Left ventricle myocardium inferior (tissue), 1 donor: ENCODE measurements around the gene PLB1. TPM values are rescaled to one million over a fixed set of nuclear protein-coding genes. Genes with fewer than 3 reads are reported as not detected.

Experiments used
- DNase-seq: peaks from one replicate; pipeline ENCODE4 v3.0.0-alpha.2; 2020
- H3K27ac ChIP-seq: fragments of 200-600 bp; replicated peaks from 2 replicates; pipeline ENCODE4 v1.8.0; 2021
- H3K27me3 ChIP-seq: fragments of 200-600 bp; 2 replicates; pipeline ENCODE4 v1.8.0; 2021; ENCODE audit warnings: low read depth
- H3K36me3 ChIP-seq: fragments of 200-600 bp; 2 replicates; pipeline ENCODE4 v1.8.0; 2021
- H3K4me1 ChIP-seq: fragments of 200-600 bp; 2 replicates; pipeline ENCODE4 v1.8.0; 2021
- H3K4me3 ChIP-seq: fragments of 200-600 bp; 2 replicates; pipeline ENCODE4 v1.8.0; 2021; ENCODE audit warnings: mild to moderate bottlenecking, moderate library complexity
- H3K9me3 ChIP-seq: fragments of 200-600 bp; replicated peaks from 2 replicates; pipeline ENCODE4 v1.8.0; 2021
- intact Hi-C: fragments of 100-400 bp; cut with micrococcal nuclease; formaldehyde crosslinking; loops from one replicate; pipeline ENCODE4 v1.11.0; 2022
- total RNA-seq: library from RNA; stranded (reverse); fragmentation: NEBNext Ultra II Directional; extraction: Animal tissue kit (Norgen Biotek cat#: 25700); gene quantifications from one replicate; pipeline ENCODE4 v1.2.1, GENCODE V29; 2021
- TF ChIP-seq, protein P1 (sequence below): fragments of 200-600 bp; IDR thresholded peaks from 2 replicates; pipeline ENCODE4 v1.8.0; 2021; ENCODE audit warnings: antibody characterized with exemption, mild to moderate bottlenecking, borderline replicate concordance
- donor health status: DM: no; HTN: yes; CAD: no; lungs with severe emphysema.

Gene PLB1
- total RNA-seq, 1 donor from 2014 or later, result 2.4 TPM

DNA sequence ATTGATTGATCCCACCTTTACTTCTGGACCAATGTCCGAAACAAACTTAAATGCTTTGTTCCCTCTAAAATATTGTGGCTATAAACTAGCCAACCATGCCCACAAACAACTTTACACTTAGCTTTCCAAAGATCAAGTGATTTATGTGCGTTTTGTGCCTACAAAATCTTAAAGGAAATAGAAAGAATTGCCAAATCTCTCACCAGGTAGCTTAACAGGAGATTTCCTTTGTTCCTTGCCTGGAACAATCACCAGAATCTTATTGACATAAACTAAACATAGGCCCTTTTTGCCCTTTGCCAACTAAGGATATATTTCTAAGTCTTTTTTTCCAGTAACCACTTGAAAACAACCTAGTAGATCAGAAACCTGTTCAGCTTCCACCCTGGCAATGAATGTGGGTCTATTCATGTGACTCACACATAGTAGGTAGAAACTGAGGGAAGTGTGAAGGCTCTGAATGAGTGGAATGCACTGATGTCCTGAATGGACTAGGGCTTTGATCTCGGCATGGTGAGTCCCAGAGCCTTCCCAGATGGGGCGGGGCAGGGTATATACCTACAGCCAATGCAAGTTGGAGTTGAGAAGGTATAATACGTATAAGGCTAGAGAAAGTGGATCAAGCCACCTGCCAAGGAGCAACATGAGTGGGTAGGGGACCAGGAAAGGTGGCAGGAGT lies 161.2 kb downstream of the PLB1 start:
- no peaks in the 10 kb centered on the region for H3K27me3 ChIP-seq
- H3K27ac ChIP-seq, result no peak overlapping the region
- H3K4me1 ChIP-seq, result peaks cover 43% of the 10 kb centered on the region
- no peaks in the 10 kb centered on the region for H3K36me3 ChIP-seq
- no peak for DNase-seq
- TF ChIP-seq, protein P1, sequence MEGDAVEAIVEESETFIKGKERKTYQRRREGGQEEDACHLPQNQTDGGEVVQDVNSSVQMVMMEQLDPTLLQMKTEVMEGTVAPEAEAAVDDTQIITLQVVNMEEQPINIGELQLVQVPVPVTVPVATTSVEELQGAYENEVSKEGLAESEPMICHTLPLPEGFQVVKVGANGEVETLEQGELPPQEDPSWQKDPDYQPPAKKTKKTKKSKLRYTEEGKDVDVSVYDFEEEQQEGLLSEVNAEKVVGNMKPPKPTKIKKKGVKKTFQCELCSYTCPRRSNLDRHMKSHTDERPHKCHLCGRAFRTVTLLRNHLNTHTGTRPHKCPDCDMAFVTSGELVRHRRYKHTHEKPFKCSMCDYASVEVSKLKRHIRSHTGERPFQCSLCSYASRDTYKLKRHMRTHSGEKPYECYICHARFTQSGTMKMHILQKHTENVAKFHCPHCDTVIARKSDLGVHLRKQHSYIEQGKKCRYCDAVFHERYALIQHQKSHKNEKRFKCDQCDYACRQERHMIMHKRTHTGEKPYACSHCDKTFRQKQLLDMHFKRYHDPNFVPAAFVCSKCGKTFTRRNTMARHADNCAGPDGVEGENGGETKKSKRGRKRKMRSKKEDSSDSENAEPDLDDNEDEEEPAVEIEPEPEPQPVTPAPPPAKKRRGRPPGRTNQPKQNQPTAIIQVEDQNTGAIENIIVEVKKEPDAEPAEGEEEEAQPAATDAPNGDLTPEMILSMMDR, result no peak
- intact Hi-C loops, result no loop called here
- no peak overlapping the region for H3K4me3 ChIP-seq
- H3K9me3 ChIP-seq, result no peaks in the 10 kb centered on the region

- Histone ChIP-seq H3K9me3 (no peaks in the 10 kb centered on the region), H3K27ac (peak overlapping the region; percentile 53), H3K27me3 (no peaks in the 10 kb centered on the region), H3K4me1 (peaks cover 53% of the 10 kb centered on the region), H3K4me3 (no peak overlapping the region), H3K36me3 (no peaks in the 10 kb centered on the region)
- intact Hi-C loops, result no loop called here
- TF ChIP-seq, protein P1, result no peak
- DNase-seq, result no peak
Measured at GRCh38 chr2:28658369-28658768, 162.5 kb downstream of the PLB1 start.

DNA sequence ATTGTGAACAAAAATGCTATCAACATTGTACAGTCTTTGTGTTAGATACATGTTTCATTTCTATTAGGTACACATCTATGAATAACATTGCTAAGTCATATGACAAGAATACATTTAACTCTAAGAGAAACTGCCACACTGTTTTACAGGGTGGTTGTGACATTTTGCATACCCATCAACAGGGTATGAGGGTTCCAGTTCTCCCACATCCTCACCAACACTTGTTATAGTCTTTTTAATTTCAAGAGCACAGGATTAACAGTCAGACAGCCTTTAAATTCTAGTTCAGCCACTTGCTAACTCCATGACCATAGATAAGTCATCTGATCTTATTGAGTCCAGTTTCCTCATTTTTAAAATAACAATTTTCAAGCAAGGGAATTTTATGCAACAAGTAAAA lies 163.3 kb downstream of the PLB1 start:
- no peaks in the 10 kb centered on the region for H3K27me3 ChIP-seq
- H3K9me3 ChIP-seq, result no peaks in the 10 kb centered on the region
- peaks cover 61% of the 10 kb centered on the region for H3K4me1 ChIP-seq
- no peak overlapping the region for H3K4me3 ChIP-seq
- TF ChIP-seq, protein P1, result no peak
- H3K36me3 ChIP-seq, result no peaks in the 10 kb centered on the region
- intact Hi-C loops, result no loop called here
- peak overlapping the region; percentile 53 for H3K27ac ChIP-seq
- DNase-seq, result no peak

DNA sequence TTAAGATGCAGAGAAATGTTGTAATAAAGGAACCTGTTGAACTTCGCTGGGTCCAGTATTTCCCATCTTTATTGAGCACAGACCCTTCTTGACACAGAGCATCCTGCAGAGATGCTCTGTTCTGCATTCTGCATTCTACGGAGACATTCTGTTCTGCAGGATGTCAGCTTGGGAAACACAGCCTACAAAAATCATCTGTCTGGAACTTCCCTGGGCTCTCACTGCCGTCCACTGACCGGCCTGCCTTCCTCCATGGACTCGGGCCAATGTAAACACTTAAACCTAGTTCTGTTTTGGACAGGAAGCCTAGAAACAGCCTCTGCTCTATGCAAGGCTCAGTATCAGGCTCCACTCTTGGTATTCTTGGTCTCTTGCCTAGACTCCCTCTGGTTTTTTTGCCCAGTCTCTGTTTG lies 165.7 kb downstream of the PLB1 start:
- DNase-seq, result peak; percentile 69
- H3K36me3 ChIP-seq, result no peaks in the 10 kb centered on the region
- TF ChIP-seq, protein P1, result no peak
- peak overlapping the region; percentile 87 for H3K27ac ChIP-seq
- H3K9me3 ChIP-seq, result no peaks in the 10 kb centered on the region
- H3K4me1 ChIP-seq, result peaks cover 62% of the 10 kb centered on the region
- intact Hi-C loops, result no loop called here
- no peaks in the 10 kb centered on the region for H3K27me3 ChIP-seq
- no peak overlapping the region for H3K4me3 ChIP-seq

GRCh38 chr2:28662044-28662443 lies 166.2 kb downstream of the PLB1 start:
- Histone ChIP-seq H3K9me3 (no peaks in the 10 kb centered on the region), H3K4me3 (no peak overlapping the region), H3K27me3 (no peaks in the 10 kb centered on the region), H3K36me3 (no peaks in the 10 kb centered on the region), H3K27ac (peak overlapping the region; percentile 87), H3K4me1 (peaks cover 62% of the 10 kb centered on the region)
- intact Hi-C loops, result no loop called here
- TF ChIP-seq, protein P1, result no peak
- no peak for DNase-seq
